H1 (cell line): ENCODE measurements around the gene UBC. TPM values are rescaled to one million over a fixed set of nuclear protein-coding genes. Genes with fewer than 3 reads are reported as not detected.
A peak's percentile ranks its signal among the peaks of the same experiment; 100 is the strongest.

Experiments used
- CTCF ChIA-PET: fragments of 300-600 bp; sonication (Branson Sonifier 250); formaldehyde crosslinking; loops from one replicate; lab custom pipeline; 2021; ENCODE audit not compliant: partially characterized antibody; lab: Charles Lee
- POLR2A ChIA-PET: fragments of 300-600 bp; sonication (Branson Sonifier 250); formaldehyde crosslinking; loops from one replicate; lab custom pipeline; 2021; ENCODE audit warnings: inconsistent platforms; ENCODE audit not compliant: partially characterized antibody; lab: Charles Lee
- DNase-seq, 2 experiments: peaks; one replicate each; pipeline versions ENCODE4 v3.0.0 to v3.0.0-alpha.2; 2010 to 2022; ENCODE audit warnings: low spot score in 2 of 2, low read depth in 1 of 2, mixed read lengths in 1 of 2
- FAIRE-seq: peaks from 2 replicates; lab custom pipeline; 2011; peaks lifted over from hg19 to GRCh38; lab: Jason Lieb, UNC
- H2AFZ ChIP-seq: 2 replicates; pipeline ENCODE4 v1.8.1; 2012; ENCODE audit warnings: low read length, inconsistent platforms
- H2AK5ac ChIP-seq: 2 replicates; pipeline ENCODE4 v1.6.1; 2013; ENCODE audit warnings: low read depth, low read length
- H2BK120ac ChIP-seq: replicated peaks from 2 replicates; pipeline ENCODE3; 2013; ENCODE audit warnings: low read depth, low read length, inconsistent platforms
- H2BK12ac ChIP-seq: 2 replicates; pipeline ENCODE4 v1.6.1; 2013; ENCODE audit warnings: low read depth, low read length
- H2BK15ac ChIP-seq: 2 replicates; pipeline ENCODE4 v1.6.1; 2013; ENCODE audit warnings: low read length
- H2BK20ac ChIP-seq: 2 replicates; pipeline ENCODE4 v1.6.1; 2013; ENCODE audit warnings: low read length
- H2BK5ac ChIP-seq: 2 replicates; pipeline ENCODE4 v1.6.1; 2013; ENCODE audit warnings: low read depth, low read length
- H3K14ac ChIP-seq: 2 replicates; pipeline ENCODE4 v1.6.1; 2013; ENCODE audit warnings: inconsistent platforms; ENCODE audit not compliant: insufficient read length
- H3K18ac ChIP-seq: 2 replicates; pipeline ENCODE4 v1.6.1; 2013; ENCODE audit warnings: low read length; ENCODE audit errors: extremely low read depth
- H3K23ac ChIP-seq: 2 replicates; pipeline ENCODE4 v1.6.1; 2013; ENCODE audit warnings: inconsistent platforms; ENCODE audit not compliant: insufficient read length
- H3K23me2 ChIP-seq: 2 replicates; pipeline ENCODE4 v1.6.1; 2013; ENCODE audit warnings: low read depth, low read length
- H3K27ac ChIP-seq: 2 replicates; pipeline ENCODE4 v1.6.1; 2011; ENCODE audit warnings: low read depth, low read length, inconsistent platforms
- H3K27me3 ChIP-seq, 4 experiments: replicated peaks in 1 of 4; 1 replicate in 1 of 4; 2 replicates in 3 of 4; pipeline versions ENCODE4 v1.6.1 to v1.8.1; 2011 to 2013; ENCODE audit warnings: low read length in 3 of 4, mild to moderate bottlenecking in 3 of 4, inconsistent platforms in 2 of 4, mixed read lengths in 2 of 4, moderate library complexity in 1 of 4; ENCODE audit not compliant: control insufficient read depth in 3 of 4, insufficient read depth in 3 of 4; ENCODE audit errors: extremely low read depth in 1 of 4
- H3K36me3 ChIP-seq, 4 experiments: 2 replicates each; pipeline versions ENCODE4 v1.6.1 to v1.8.1; 2011 to 2013; ENCODE audit warnings: mild to moderate bottlenecking in 4 of 4, low read length in 3 of 4, moderate library complexity in 2 of 4, control low read depth in 1 of 4, inconsistent platforms in 1 of 4; ENCODE audit not compliant: insufficient read depth in 4 of 4, control insufficient read depth in 2 of 4
- H3K4ac ChIP-seq: replicated peaks from 2 replicates; pipeline ENCODE3; 2013; ENCODE audit warnings: low read length, low read depth, mixed read lengths, inconsistent platforms; ENCODE audit not compliant: insufficient read length
- H3K4me1 ChIP-seq, 4 experiments: replicated peaks in 1 of 4; 1 replicate in 1 of 4; 2 replicates in 3 of 4; pipeline versions ENCODE4 v1.6.1 to v1.8.1; 2011 to 2013; ENCODE audit warnings: low read length in 3 of 4, inconsistent platforms in 2 of 4, mixed read lengths in 1 of 4; ENCODE audit not compliant: insufficient read depth in 4 of 4, control insufficient read depth in 3 of 4
- H3K4me2 ChIP-seq, 2 experiments: 2 replicates each; pipeline versions ENCODE4 v1.6.1 to v1.8.1; 2011 to 2013; ENCODE audit warnings: low read depth in 2 of 2, low read length in 2 of 2, control low read depth in 1 of 2, inconsistent platforms in 1 of 2, mild to moderate bottlenecking in 1 of 2; ENCODE audit not compliant: insufficient read depth in 1 of 2
- H3K4me3 ChIP-seq, 4 experiments: fragments of 200-600, 300-600 bp in 1 of 4; sonication (generic), shearing (Covaris generic), sonication (Bioruptor Twin) in 1 of 4; 2 replicates each; pipeline versions ENCODE4 v1.5.1 to v1.8.1; 2011 to 2016; ENCODE audit warnings: low read length in 4 of 4, low read depth in 3 of 4, control low read depth in 2 of 4, inconsistent platforms in 2 of 4, mild to moderate bottlenecking in 2 of 4, mixed read lengths in 1 of 4, moderate library complexity in 1 of 4; ENCODE audit not compliant: insufficient read depth in 2 of 4; ENCODE audit errors: extremely low read depth in 1 of 4
- H3K56ac ChIP-seq: replicated peaks from 2 replicates; pipeline ENCODE3; 2013; ENCODE audit warnings: low read depth, mild to moderate bottlenecking, mixed read lengths, low read length, inconsistent platforms; ENCODE audit not compliant: insufficient read length
- H3K79me1 ChIP-seq: 2 replicates; pipeline ENCODE4 v1.6.1; 2013; ENCODE audit warnings: low read depth, low read length, control low read depth
- H3K79me2 ChIP-seq, 2 experiments: 2 replicates each; pipeline versions ENCODE4 v1.6.1 to v1.8.1; 2012 to 2013; ENCODE audit warnings: low read length in 2 of 2, mild to moderate bottlenecking in 2 of 2, inconsistent platforms in 1 of 2; ENCODE audit not compliant: insufficient read depth in 2 of 2, control insufficient read depth in 1 of 2
- H3K9ac ChIP-seq, 4 experiments: replicated peaks in 1 of 4; 1 replicate in 1 of 4; 2 replicates in 3 of 4; pipeline versions ENCODE4 v1.6.1 to v1.8.1; 2011 to 2013; ENCODE audit warnings: low read depth in 3 of 4, low read length in 3 of 4, control low read depth in 2 of 4, mild to moderate bottlenecking in 2 of 4, moderate library complexity in 2 of 4, inconsistent platforms in 1 of 4; ENCODE audit errors: extremely low read depth in 1 of 4
- H3K9me3 ChIP-seq, 2 experiments: 2 replicates each; pipeline versions ENCODE4 v1.6.1 to v1.8.1; 2012 to 2013; ENCODE audit warnings: mild to moderate bottlenecking in 2 of 2, moderate library complexity in 2 of 2, control low read depth in 1 of 2, inconsistent platforms in 1 of 2, low read depth in 1 of 2, low read length in 1 of 2, mixed read lengths in 1 of 2; ENCODE audit not compliant: insufficient read depth in 2 of 2
- H4K20me1 ChIP-seq, 2 experiments: replicated peaks in 1 of 2; 2 replicates each; pipeline versions ENCODE3 to v1.8.1; 2011 to 2013; ENCODE audit warnings: inconsistent platforms in 2 of 2, low read length in 2 of 2, mild to moderate bottlenecking in 1 of 2; ENCODE audit not compliant: insufficient read depth in 2 of 2, control insufficient read depth in 1 of 2
- H4K5ac ChIP-seq: 2 replicates; pipeline ENCODE4 v1.6.1; 2013; ENCODE audit warnings: low read length, low read depth, mixed read lengths, inconsistent platforms; ENCODE audit not compliant: insufficient read length
- H4K8ac ChIP-seq: 2 replicates; pipeline ENCODE4 v1.8.0; 2013; ENCODE audit warnings: mild to moderate bottlenecking, moderate library complexity, low read length, inconsistent platforms; ENCODE audit not compliant: insufficient read depth; ENCODE audit errors: extremely low read depth
- H4K91ac ChIP-seq: replicated peaks from 2 replicates; pipeline ENCODE3; 2013; ENCODE audit warnings: low read length, mixed read lengths, inconsistent platforms; ENCODE audit not compliant: insufficient read length
- CHD2 ChIP-seq: IDR thresholded peaks from 2 replicates; pipeline ENCODE4 v1.6.1; 2012; ENCODE audit warnings: low read length, improper control_type of control experiment
- HDAC2 ChIP-seq, 2 experiments: fragments of 300-600 bp in 1 of 2; sonication (generic) in 1 of 2; IDR thresholded peaks; 2 replicates each; pipeline ENCODE4 v1.6.1; 2011 to 2012; ENCODE audit warnings: low read depth in 2 of 2, low read length in 2 of 2, mild to moderate bottlenecking in 2 of 2, moderate library complexity in 2 of 2, borderline replicate concordance in 1 of 2, inconsistent platforms in 1 of 2
- HDAC6 ChIP-seq: IDR thresholded peaks from one replicate; pipeline ENCODE4 v1.7.1; 2012; ENCODE audit warnings: low read depth, mild to moderate bottlenecking, inconsistent platforms, low read length, moderate library complexity
- NANOG ChIP-seq: IDR thresholded peaks from 2 replicates; pipeline ENCODE4 v1.6.1; 2011; ENCODE audit warnings: low read length, low read depth, mild to moderate bottlenecking, inconsistent platforms; ENCODE audit not compliant: insufficient read depth, poor library complexity, severe bottlenecking
- TAF7 ChIP-seq: optimal IDR thresholded peaks from 2 replicates; pipeline ENCODE3; 2011; ENCODE audit warnings: low read depth, mild to moderate bottlenecking, inconsistent platforms, low read length, moderate library complexity, borderline replicate concordance
- TBP ChIP-seq: IDR thresholded peaks from 2 replicates; pipeline ENCODE4 v1.6.1; 2011; ENCODE audit warnings: low read depth, low read length, improper control_type of control experiment
- TCF12 ChIP-seq: IDR thresholded peaks from 2 replicates; pipeline ENCODE4 v1.6.1; 2011; ENCODE audit warnings: low read depth, mild to moderate bottlenecking, low read length
- WGBS, 2 experiments: shearing (Covaris generic) in 1 of 2; methylation state at CpG; one replicate each; pipeline versions ENCODE4 v1.1.6 to v1.1.7; 2013 to 2015; ENCODE audit warnings: low lambda C conversion rate in 2 of 2, mixed read lengths in 2 of 2, inconsistent platforms in 1 of 2, low coverage in 1 of 2, missing lambda C conversion rate in 1 of 2; ENCODE audit not compliant: insufficient replicate concordance in 2 of 2, insufficient coverage in 1 of 2, insufficient read length in 1 of 2; ENCODE audit errors: extremely low coverage in 1 of 2, missing lambda C conversion rate in 1 of 2; 5-methylcytosine and 5-hydroxymethylcytosine counted together
- polyA plus RNA-seq, 7 experiments: library from polyadenylated mRNA; depleted of rRNA in 3 of 7; stranded (reverse) in 5 of 7; unstranded in 2 of 7; fragments of >200 nt in 5 of 7; fragments of 200-250 nt in 2 of 7; gene quantifications; 1 replicate in 5 of 7; 2 replicates in 1 of 7; 4 replicates in 1 of 7; pipeline versions ENCODE4 v1.2.1 to v1.2.3, GENCODE V29; 2011 to 2013; ENCODE audit warnings: missing spikeins in 2 of 7, mixed read lengths in 2 of 7
- total RNA-seq: library from RNA; stranded (reverse); fragmentation: NEBNext Ultra II Directional; extraction: Animal tissue kit (Norgen Biotek cat#: 25700); gene quantifications from 2 replicates; pipeline ENCODE4 v1.2.1, GENCODE V29; 2021

The UBC gene
- total and polyA plus RNA-seq, 2 of the 8 experiments (the other 6 are each of a cell fraction or from before 2014, with no cell fraction given), result 559 to 749 TPM

GRCh38 chr12:124919521-124920352, 5.3 kb upstream of the UBC start:
- no peaks in the 10 kb centered on the region for H4K20me1 ChIP-seq
- H3K27ac ChIP-seq, result peak overlapping the region; percentile 15; the same call in 1 of the 2 replicates
- H3K23me2 ChIP-seq, result peaks cover 11% of the 10 kb centered on the region
- H3K4me2 ChIP-seq, result peak overlapping the region; percentile 61 to 95
- H3K4ac ChIP-seq, result no peak overlapping the region
- H2AFZ ChIP-seq, result peak overlapping the region; percentile 93
- no peaks in the 10 kb centered on the region for H3K79me2 ChIP-seq
- ChIA-PET POLR2A (interaction anchor here (0.6 to 11.9 kb wide), 6 partner anchors 9 to 143 kb away, joined by 3 to 250 read pairs (median 6); no protein-coding TSS in a partner anchor), CTCF (interaction anchor here (0.6 to 8.5 kb wide), 4 partner anchors 13 to 19 kb away, joined by 3 to 86 read pairs (median 23); no protein-coding TSS in a partner anchor)
- peak overlapping the region; percentile 34; the same call in 1 of the 2 replicates for H3K18ac ChIP-seq
- H3K23ac ChIP-seq, result no peak overlapping the region
- H3K27me3 ChIP-seq, result no peaks in the 10 kb centered on the region
- no peak for FAIRE-seq
- peak overlapping the region; percentile 79 for H2BK5ac ChIP-seq
- peak overlapping the region; percentile 18 to 53 (median 28); a peak in 5 of 8 replicates for H3K4me3 ChIP-seq
- WGBS, 2 experiments, result 44% methylated on average over 17 of the region's 17 CpGs; no CpG with 5 or more reads in 1 of the 2 experiments
- peak overlapping the region in 1 of 4 experiments; percentile 35; a peak in 1 of 7 replicates for H3K9ac ChIP-seq
- peak overlapping the region; percentile 40 for H2BK12ac ChIP-seq
- no peak overlapping the region for H4K91ac ChIP-seq
- peak overlapping the region; percentile 47; the same call in 1 of the 2 replicates for H2BK15ac ChIP-seq
- H4K8ac ChIP-seq, result no peak overlapping the region
- H4K5ac ChIP-seq, result no peak overlapping the region
- no peaks in the 10 kb centered on the region for H3K79me1 ChIP-seq
- no peak overlapping the region for H3K56ac ChIP-seq
- H3K14ac ChIP-seq, result no peak overlapping the region
- no peak for DNase-seq
- H2AK5ac ChIP-seq, result no peak overlapping the region
- H2BK20ac ChIP-seq, result peak overlapping the region; percentile 84; the same call in 1 of the 2 replicates
- H2BK120ac ChIP-seq, result peak overlapping the region; percentile 62
- peaks cover 11 to 34% (median 24%) of the 10 kb centered on the region in 4 experiments for H3K4me1 ChIP-seq
- H3K36me3 ChIP-seq, result no peaks in the 10 kb centered on the region
- H3K9me3 ChIP-seq, result no peaks in the 10 kb centered on the region
- no peak for TF ChIP-seq TCF12
- no peak for TF ChIP-seq NANOG
- TF ChIP-seq CHD2, result no peak
- no peak for TF ChIP-seq HDAC6
- no peak for TF ChIP-seq TBP
- TF ChIP-seq HDAC2 (IDR thresholded peaks at IDR 0.05; ENCODE audit: borderline replicate concordance in 1 of 2, low read depth in 2 of 2, low read length in 2 of 2), result no peak
- TF ChIP-seq TAF7, result no peak
